ENCODE measurements around the gene RBP7. TPM values are rescaled to one million over a fixed set of nuclear protein-coding genes. Genes with fewer than 3 reads are reported as not detected.

RBP7 gene
- total RNA-seq, 2 experiments from 2014 or later: not detected

- Mint-ChIP-seq H3K27me3 (no peaks in the 10 kb centered on the region), H3K4me1 (peaks cover 19% of the 10 kb centered on the region), H3K9me3 (ENCODE audit: low read depth) (no peaks in the 10 kb centered on the region), H3K4me3 (no peak overlapping the region), H3K27ac (no peak overlapping the region), H3K36me3 (peaks cover 2% of the 10 kb centered on the region)
- ATAC-seq (no peak), DNase-seq (no peak)
- CTCF ChIA-PET: interaction anchor here (1.1 kb wide), 1 partner anchor 11 kb away, joined by 3 read pairs; no protein-coding TSS in a partner anchor
These were observed 66.8 kb downstream of the RBP7 start for GRCh38 chr1:10063878-10064277.

GRCh38 chr1:10064416-10065343 lies 67.7 kb downstream of the RBP7 start:
- H3K36me3 Mint-ChIP-seq: peaks cover 2% of the 10 kb centered on the region
- peaks cover 20% of the 10 kb centered on the region for H3K4me1 Mint-ChIP-seq
- H3K27me3 Mint-ChIP-seq: no peaks in the 10 kb centered on the region
- CTCF ChIA-PET: no interaction called here
- peak; percentile 51 for ATAC-seq
- H3K27ac Mint-ChIP-seq: no peak overlapping the region
- H3K4me3 Mint-ChIP-seq: no peak overlapping the region
- no peak for DNase-seq
- H3K9me3 Mint-ChIP-seq (ENCODE audit: low read depth): no peaks in the 10 kb centered on the region

- no peak for DNase-seq
- no peaks in the 10 kb centered on the region for H3K9me3 Mint-ChIP-seq (ENCODE audit: low read depth)
- H3K4me1 Mint-ChIP-seq: peaks cover 20% of the 10 kb centered on the region
- no peak for ATAC-seq
- no peak overlapping the region for H3K27ac Mint-ChIP-seq
- no peak overlapping the region for H3K4me3 Mint-ChIP-seq
- no peaks in the 10 kb centered on the region for H3K27me3 Mint-ChIP-seq
- peaks cover 2% of the 10 kb centered on the region for H3K36me3 Mint-ChIP-seq
- CTCF ChIA-PET: no interaction called here
These were observed 68.3 kb downstream of the RBP7 start for GRCh38 chr1:10065344-10065685.

Small RNA genes lying within 50 kb of the gene (microRNA-seq; reads per million reads assigned to microRNA genes)
- gene MIR5697: 4.3 reads per million, percentile 5 among the genes with 10 or more reads in this experiment

Other genes with a start within 250 kb of the RBP7 start
- gene CLSTN1, start 173.3 kb upstream of the RBP7 start, total RNA-seq: 10 to 100 TPM; 81.5 to 99.3 TPM
- 10 to 100 TPM; 10.9 to 15.8 TPM for gene CTNNBIP1, start 87.0 kb upstream of the RBP7 start, total RNA-seq
- 10 to 100 TPM; 25.0 to 27.7 TPM for gene LZIC, start 53.8 kb upstream of the RBP7 start, total RNA-seq
- 1 to 10 TPM; 6.5 to 10.0 TPM for gene NMNAT1, start 53.8 kb upstream of the RBP7 start, total RNA-seq
- gene UBE4B, start 35.7 kb downstream of the RBP7 start, total RNA-seq: 10 to 100 TPM; 28.7 to 30.4 TPM
- 10 to 100 TPM; 14.2 to 21.3 TPM for gene KIF1B, start 213.3 kb downstream of the RBP7 start, total RNA-seq